Heart left ventricle (tissue), 13 donors: ENCODE measurements around the gene FCN1.

Experiments used
- CTCF ChIP-seq, 12 donors: fragments of 200-600 bp; sonication (generic) in 4 of 12; IDR thresholded peaks; one replicate each; pipeline versions ENCODE4 v1.5.0 to v1.8.0; 2018 to 2022; ENCODE audit warnings: antibody characterized with exemption in 12 of 12, mild to moderate bottlenecking in 5 of 12
- POLR2A ChIP-seq, 2 donors: fragments of 450-650 bp; IDR thresholded peaks; one replicate each; pipeline ENCODE4 v1.6.1; 2017; ENCODE audit warnings: antibody characterized with exemption in 2 of 2, mild to moderate bottlenecking in 2 of 2, moderate library complexity in 2 of 2
- donor health status: ischemic (EF 13 %, LVEDD 7.1; RV severe dilation, severe dysfunction).
- donor health status: DM: no; HTN: yes; CAD: no.
- donor health status: DM: no; HTN: no; CAD: no.
- donor health status: ischemic (EF 25% LVEDD 6.9; RV normal size, moderate dysfunction).
- donor health status: ischemic (EF 25% LVEDD 5.7; RV mildly dilated, moderate dysfunction).
- donor health status: ischemic (EF 35%, LVEDD 5.7; RV mildly dilated, moderate dysfunction).
- donor health status: nonischemic (EF 11% LVEDD 7.7; RV severe dilation, severe dysfunction).
- donor health status: DM: yes; HTN: yes; CAD: no.
- donor health status: PGD.
- donor health status: ischemic (EF 29% LVEDD 5.4; RV normal size, mild dysfunction).
- donor health status: nonischemic (EF 23%, LVEDD 6.1; RV moderate dilation, normal function).

- TF ChIP-seq CTCF (IDR thresholded peaks at IDR 0.05) (no peak), POLR2A (IDR thresholded peaks at IDR 0.05) (no peak)
Measured at GRCh38 chr9:134938346-134939079, 20.8 kb upstream of the FCN1 start.
